MM.1S (cell line): ENCODE data around the gene EEA1.

Experiments used
- DNase-seq: peaks from one replicate; pipeline ENCODE4 v3.0.0-alpha.2; 2015
- H2AFZ ChIP-seq: fragments of 300-600 bp; sonication (generic); 2 replicates; pipeline ENCODE4 v1.6.0; 2016; ENCODE audit warnings: antibody characterized with exemption, low read length
- H3F3A ChIP-seq: fragments of 300-600 bp; sonication (generic); 2 replicates; pipeline ENCODE4 v1.6.1; 2016; ENCODE audit warnings: mild to moderate bottlenecking, antibody characterized with exemption, low read length, moderate library complexity, mixed read lengths; ENCODE audit not compliant: insufficient read depth
- H3K27ac ChIP-seq: fragments of 300-600 bp; sonication (generic); 2 replicates; pipeline ENCODE4 v1.5.1; 2016; ENCODE audit warnings: mild to moderate bottlenecking, low read length
- H3K27me3 ChIP-seq: fragments of 300-600 bp; sonication (generic); replicated peaks from 2 replicates; pipeline ENCODE4 v1.6.0; 2016; ENCODE audit warnings: low read length; ENCODE audit not compliant: insufficient read depth
- H3K36me3 ChIP-seq: fragments of 300-600 bp; sonication (generic); replicated peaks from 2 replicates; pipeline ENCODE4 v1.6.1; 2016; ENCODE audit warnings: mild to moderate bottlenecking, low read length, mixed read lengths; ENCODE audit not compliant: insufficient read depth
- H3K4me1 ChIP-seq: fragments of 300-600 bp; sonication (generic); 2 replicates; pipeline ENCODE4 v1.6.1; 2016; ENCODE audit warnings: low read length, mixed read lengths
- H3K4me2 ChIP-seq: fragments of 300-600 bp; sonication (generic); 2 replicates; pipeline ENCODE4 v1.6.0; 2016; ENCODE audit warnings: low read depth, low read length
- H3K4me3 ChIP-seq: fragments of 300-600 bp; sonication (generic); 2 replicates; pipeline ENCODE4 v1.5.1; 2016; ENCODE audit warnings: low read length, mixed read lengths
- H3K79me2 ChIP-seq: fragments of 300-600 bp; sonication (generic); 2 replicates; pipeline ENCODE4 v1.6.1; 2016; ENCODE audit warnings: mixed run types, low read length, mixed read lengths
- H3K9ac ChIP-seq: fragments of 300-600 bp; sonication (generic); 2 replicates; pipeline ENCODE4 v1.6.1; 2016; ENCODE audit warnings: low read length, mixed read lengths
- H3K9me2 ChIP-seq: fragments of 300-600 bp; sonication (generic); replicated peaks from 2 replicates; pipeline ENCODE4 v1.6.1; 2016; ENCODE audit warnings: mild to moderate bottlenecking, low read length, mixed read lengths; ENCODE audit not compliant: insufficient read depth
- H3K9me3 ChIP-seq: fragments of 300-600 bp; sonication (generic); replicated peaks from 2 replicates; pipeline ENCODE4 v1.6.1; 2016; ENCODE audit warnings: mild to moderate bottlenecking, low read length, mixed read lengths; ENCODE audit not compliant: insufficient read depth
- H4K20me1 ChIP-seq: fragments of 300-600 bp; sonication (generic); 2 replicates; pipeline ENCODE4 v1.6.1; 2016; ENCODE audit warnings: mild to moderate bottlenecking, low read length, moderate library complexity, mixed read lengths; ENCODE audit not compliant: insufficient read depth
- EZH2 ChIP-seq: fragments of 300-600 bp; sonication (generic); optimal IDR thresholded peaks from 2 replicates; pipeline ENCODE3; 2017; ENCODE audit warnings: low read depth, mild to moderate bottlenecking, antibody characterized with exemption, low read length, mixed read lengths
- EZH2phosphoT487 ChIP-seq: fragments of 300-600 bp; sonication (generic); IDR thresholded peaks from 2 replicates; pipeline ENCODE4 v1.6.1; 2018; ENCODE audit warnings: antibody characterized with exemption, low read length
- TF ChIP-seq, protein P1 (sequence below): fragments of 300-600 bp; sonication (generic); IDR thresholded peaks from 2 replicates; pipeline ENCODE4 v1.5.1; 2016; ENCODE audit warnings: antibody characterized with exemption, low read length, mixed read lengths

The EEA1 gene

DNA sequence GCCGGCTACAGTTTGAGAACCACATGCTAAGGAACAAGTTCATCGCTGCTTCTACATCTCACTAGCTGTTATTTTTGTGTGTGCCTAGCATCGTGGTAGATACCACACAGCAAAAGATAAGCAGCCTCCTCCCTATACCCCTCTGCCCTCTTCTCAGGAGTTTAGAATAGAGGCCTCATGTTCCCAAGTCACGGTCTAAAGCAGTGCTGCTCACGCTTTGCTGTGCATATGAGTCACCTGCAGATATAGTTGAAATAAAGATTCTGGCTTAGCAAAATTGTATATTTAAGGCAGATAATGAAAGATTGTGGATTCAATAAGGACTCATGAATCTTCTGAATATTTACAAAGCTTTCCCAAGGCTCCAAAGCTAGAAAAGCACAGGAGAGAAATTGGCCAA is 198.3 kb downstream of the EEA1 start:
- H3K4me2 ChIP-seq: no peak overlapping the region
- no peaks in the 10 kb centered on the region for H3F3A ChIP-seq
- no peaks in the 10 kb centered on the region for H3K36me3 ChIP-seq
- H2AFZ ChIP-seq: no peak overlapping the region
- TF ChIP-seq EZH2phosphoT487 (no peak), EZH2 (no peak)
- TF ChIP-seq, protein P1, sequence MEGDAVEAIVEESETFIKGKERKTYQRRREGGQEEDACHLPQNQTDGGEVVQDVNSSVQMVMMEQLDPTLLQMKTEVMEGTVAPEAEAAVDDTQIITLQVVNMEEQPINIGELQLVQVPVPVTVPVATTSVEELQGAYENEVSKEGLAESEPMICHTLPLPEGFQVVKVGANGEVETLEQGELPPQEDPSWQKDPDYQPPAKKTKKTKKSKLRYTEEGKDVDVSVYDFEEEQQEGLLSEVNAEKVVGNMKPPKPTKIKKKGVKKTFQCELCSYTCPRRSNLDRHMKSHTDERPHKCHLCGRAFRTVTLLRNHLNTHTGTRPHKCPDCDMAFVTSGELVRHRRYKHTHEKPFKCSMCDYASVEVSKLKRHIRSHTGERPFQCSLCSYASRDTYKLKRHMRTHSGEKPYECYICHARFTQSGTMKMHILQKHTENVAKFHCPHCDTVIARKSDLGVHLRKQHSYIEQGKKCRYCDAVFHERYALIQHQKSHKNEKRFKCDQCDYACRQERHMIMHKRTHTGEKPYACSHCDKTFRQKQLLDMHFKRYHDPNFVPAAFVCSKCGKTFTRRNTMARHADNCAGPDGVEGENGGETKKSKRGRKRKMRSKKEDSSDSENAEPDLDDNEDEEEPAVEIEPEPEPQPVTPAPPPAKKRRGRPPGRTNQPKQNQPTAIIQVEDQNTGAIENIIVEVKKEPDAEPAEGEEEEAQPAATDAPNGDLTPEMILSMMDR: no peak
- H3K79me2 ChIP-seq: no peaks in the 10 kb centered on the region
- H3K27ac ChIP-seq: no peak overlapping the region
- H3K9ac ChIP-seq: no peak overlapping the region
- no peaks in the 10 kb centered on the region for H3K27me3 ChIP-seq
- no peaks in the 10 kb centered on the region for H4K20me1 ChIP-seq
- H3K4me1 ChIP-seq: no peaks in the 10 kb centered on the region
- no peaks in the 10 kb centered on the region for H3K9me2 ChIP-seq
- no peak for DNase-seq
- no peak overlapping the region for H3K4me3 ChIP-seq
- H3K9me3 ChIP-seq: no peaks in the 10 kb centered on the region

DNA sequence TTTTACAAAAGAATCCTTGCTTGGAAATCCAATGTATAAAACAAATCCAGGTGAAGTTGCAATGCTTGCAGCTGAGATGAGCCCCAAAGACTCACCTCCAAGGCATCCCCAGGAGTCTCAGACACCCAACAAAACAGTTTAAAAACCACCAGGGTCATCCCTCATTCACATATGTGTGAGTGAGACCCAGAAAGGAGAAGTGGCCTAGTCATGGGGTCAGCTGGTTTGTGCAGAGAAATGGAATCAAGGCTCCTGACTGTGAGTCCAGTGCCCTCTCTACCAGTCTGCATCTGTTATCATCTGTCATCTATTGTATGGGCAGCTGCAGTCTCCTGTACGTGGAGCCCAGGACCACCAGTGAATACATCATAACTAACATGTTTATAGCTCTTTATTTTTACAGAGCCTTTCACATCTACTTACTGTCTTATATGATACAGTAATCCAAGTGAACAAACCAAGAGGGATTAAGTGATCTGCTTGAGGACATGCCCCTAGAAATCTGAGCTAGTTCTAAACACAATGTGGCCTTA is 199.3 kb downstream of the EEA1 start:
- no peak overlapping the region for H3K4me3 ChIP-seq
- no peaks in the 10 kb centered on the region for H3K27me3 ChIP-seq
- no peaks in the 10 kb centered on the region for H3F3A ChIP-seq
- no peak overlapping the region for H3K4me2 ChIP-seq
- no peaks in the 10 kb centered on the region for H3K4me1 ChIP-seq
- H3K9me2 ChIP-seq: no peaks in the 10 kb centered on the region
- no peak for DNase-seq
- H2AFZ ChIP-seq: no peak overlapping the region
- no peaks in the 10 kb centered on the region for H3K36me3 ChIP-seq
- H3K9ac ChIP-seq: no peak overlapping the region
- no peaks in the 10 kb centered on the region for H3K79me2 ChIP-seq
- H3K9me3 ChIP-seq: no peaks in the 10 kb centered on the region
- no peaks in the 10 kb centered on the region for H4K20me1 ChIP-seq
- TF ChIP-seq, protein P1: no peak
- no peak for TF ChIP-seq EZH2
- no peak for TF ChIP-seq EZH2phosphoT487
- no peak overlapping the region for H3K27ac ChIP-seq

DNA sequence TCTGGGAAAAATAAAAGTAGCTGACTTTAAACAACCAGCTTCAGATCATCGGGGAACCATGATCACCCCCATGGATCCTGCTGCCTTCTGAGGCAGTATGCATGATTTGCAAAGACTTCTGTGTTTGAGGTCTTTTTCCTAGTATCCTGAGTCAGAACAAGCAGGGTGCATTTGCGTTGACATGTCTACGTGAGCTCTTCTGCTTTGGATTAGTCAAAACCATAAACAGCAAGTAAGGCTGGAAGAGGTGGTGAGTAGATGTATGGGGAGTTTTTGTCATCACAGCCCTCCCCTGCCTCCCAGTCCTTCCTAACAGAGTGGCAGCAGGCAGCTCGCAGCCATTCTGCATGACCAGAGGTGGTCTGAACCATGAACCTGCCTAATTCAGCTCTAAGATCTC is 202.2 kb downstream of the EEA1 start:
- H3K9ac ChIP-seq: no peak overlapping the region
- H4K20me1 ChIP-seq: no peaks in the 10 kb centered on the region
- H3K4me1 ChIP-seq: no peaks in the 10 kb centered on the region
- H3K9me2 ChIP-seq: no peaks in the 10 kb centered on the region
- no peak overlapping the region for H3K4me2 ChIP-seq
- H2AFZ ChIP-seq: no peak overlapping the region
- H3K27me3 ChIP-seq: no peaks in the 10 kb centered on the region
- H3F3A ChIP-seq: no peaks in the 10 kb centered on the region
- H3K27ac ChIP-seq: no peak overlapping the region
- H3K79me2 ChIP-seq: no peaks in the 10 kb centered on the region
- TF ChIP-seq EZH2 (no peak), EZH2phosphoT487 (no peak)
- TF ChIP-seq, protein P1: no peak
- H3K4me3 ChIP-seq: no peak overlapping the region
- DNase-seq: no peak
- no peaks in the 10 kb centered on the region for H3K36me3 ChIP-seq
- no peaks in the 10 kb centered on the region for H3K9me3 ChIP-seq
